GM21619 (cell line): Measurements from ENCODE around the gene RPS6KB2.
"Not testable (repeated sequence)": the region's sequence is repeated elsewhere in the genome, so short reads cannot be mapped to it uniquely, and the experiment has no call there.

Experiments used
- ATAC-seq: cut with Tn5 transposase; IDR thresholded peaks from one replicate; pipeline ENCODE4 v1.9.1; 2021; ENCODE audit not compliant: unreplicated experiment

Gene RPS6KB2

GRCh38 chr11:67427364-67427859 is 882 bp upstream of the RPS6KB2 start:
- not testable (repeated sequence) for ATAC-seq

GRCh38 chr11:67429038-67429668 is 859 bp downstream of the RPS6KB2 start:
- no peak for ATAC-seq

GRCh38 chr11:67429722-67430121 is 1.4 kb downstream of the RPS6KB2 start:
- no peak for ATAC-seq

GRCh38 chr11:67431346-67432249 is 3.3 kb downstream of the RPS6KB2 start:
- ATAC-seq = no peak

GRCh38 chr11:67432655-67433349 is 4.5 kb downstream of the RPS6KB2 start:
- no peak for ATAC-seq

GRCh38 chr11:67433536-67434394 is 5.5 kb downstream of the RPS6KB2 start:
- no peak for ATAC-seq

GRCh38 chr11:67434395-67434881 is 6.1 kb downstream of the RPS6KB2 start:
- no peak for ATAC-seq

GRCh38 chr11:67435031-67435726 is 6.9 kb downstream of the RPS6KB2 start:
- no peak for ATAC-seq

GRCh38 chr11:67435727-67436458 is 7.6 kb downstream of the RPS6KB2 start:
- ATAC-seq = no peak

- ATAC-seq = peak; percentile 35
Measured at GRCh38 chr11:67436459-67437081, 8.3 kb downstream of the RPS6KB2 start.

GRCh38 chr11:67437082-67437808 is 9.0 kb downstream of the RPS6KB2 start, which contains the start of gene PTPRCAP:
Gene PTPRCAP (minus strand): TSS chr11:67437682. CDS start chr11:67437619, 63 bp downstream.
- no peak for ATAC-seq

- ATAC-seq = no peak
Measured at GRCh38 chr11:67437809-67438157, 9.5 kb downstream of the RPS6KB2 start.

- ATAC-seq = no peak
Measured at GRCh38 chr11:67438158-67438902, 10.0 kb downstream of the RPS6KB2 start.

GRCh38 chr11:67439321-67440228 is 11.3 kb downstream of the RPS6KB2 start:
- ATAC-seq = no peak

GRCh38 chr11:67440229-67441097 is 12.2 kb downstream of the RPS6KB2 start:
- no peak for ATAC-seq
